ENCODE results near the gene NCAPH2.
"Not testable (repeated sequence)": the region's sequence is repeated elsewhere in the genome, so short reads cannot be mapped to it uniquely, and the experiment has no call there.

NCAPH2 gene

DNA sequence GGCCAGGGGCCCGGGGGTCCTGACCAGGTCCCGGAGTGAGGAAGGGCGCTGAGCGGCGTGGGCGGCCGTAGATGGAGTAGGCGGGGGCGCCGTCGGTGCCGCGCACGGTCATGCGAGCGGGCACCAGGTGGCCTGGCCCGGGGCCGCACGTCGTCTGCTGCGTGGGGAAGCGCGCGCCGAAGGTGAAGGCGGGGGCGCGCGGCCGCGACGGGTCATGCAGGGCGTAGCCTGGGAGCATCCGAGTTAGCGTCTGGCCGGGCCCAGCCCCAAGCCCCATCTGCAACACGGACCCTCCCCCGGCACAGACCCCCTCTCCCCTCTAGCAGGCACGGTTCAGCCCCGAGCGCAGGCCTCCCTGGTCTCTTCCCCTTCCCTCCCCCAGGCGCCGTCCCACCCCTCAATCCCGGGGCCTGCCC lies 23.5 kb downstream of the NCAPH2 start:
- peak; percentile 85 for DNase-seq

DNA sequence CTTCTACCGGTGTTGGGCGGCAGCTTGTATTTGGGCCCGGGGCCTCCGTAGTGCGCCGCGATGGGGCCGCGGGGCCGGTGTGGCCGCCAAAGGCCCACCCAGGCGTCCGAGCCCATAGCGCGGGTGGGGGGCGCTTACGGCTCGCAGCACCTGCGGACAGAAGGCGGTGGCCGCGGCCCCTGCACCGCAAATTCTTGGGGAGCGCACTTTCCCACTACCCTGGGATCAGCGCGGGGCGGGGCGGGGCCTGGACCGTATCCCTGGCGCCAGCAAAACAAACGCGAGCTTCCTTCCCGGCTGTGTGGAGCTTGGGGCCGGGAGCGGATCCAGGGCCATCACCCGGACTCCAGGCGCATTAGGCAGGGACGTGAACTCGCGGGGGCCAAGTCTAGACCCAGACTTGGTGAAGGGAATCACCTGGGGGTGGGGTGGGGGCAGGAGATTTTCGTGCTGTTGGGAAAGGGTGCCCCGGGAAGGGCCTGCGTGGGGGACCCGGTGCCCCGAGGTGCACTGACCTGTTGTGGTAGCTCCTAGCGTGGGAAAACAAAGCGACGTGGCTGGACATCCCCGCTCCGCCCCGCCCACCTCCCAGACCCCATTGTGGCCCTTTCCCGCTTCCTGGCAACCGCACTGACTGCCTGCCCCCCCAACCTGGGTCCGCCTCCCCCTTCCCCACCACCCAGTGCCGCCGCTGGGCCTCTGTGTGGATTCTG lies 24.1 kb downstream of the NCAPH2 start:
- peak; percentile 42 for DNase-seq

DNA sequence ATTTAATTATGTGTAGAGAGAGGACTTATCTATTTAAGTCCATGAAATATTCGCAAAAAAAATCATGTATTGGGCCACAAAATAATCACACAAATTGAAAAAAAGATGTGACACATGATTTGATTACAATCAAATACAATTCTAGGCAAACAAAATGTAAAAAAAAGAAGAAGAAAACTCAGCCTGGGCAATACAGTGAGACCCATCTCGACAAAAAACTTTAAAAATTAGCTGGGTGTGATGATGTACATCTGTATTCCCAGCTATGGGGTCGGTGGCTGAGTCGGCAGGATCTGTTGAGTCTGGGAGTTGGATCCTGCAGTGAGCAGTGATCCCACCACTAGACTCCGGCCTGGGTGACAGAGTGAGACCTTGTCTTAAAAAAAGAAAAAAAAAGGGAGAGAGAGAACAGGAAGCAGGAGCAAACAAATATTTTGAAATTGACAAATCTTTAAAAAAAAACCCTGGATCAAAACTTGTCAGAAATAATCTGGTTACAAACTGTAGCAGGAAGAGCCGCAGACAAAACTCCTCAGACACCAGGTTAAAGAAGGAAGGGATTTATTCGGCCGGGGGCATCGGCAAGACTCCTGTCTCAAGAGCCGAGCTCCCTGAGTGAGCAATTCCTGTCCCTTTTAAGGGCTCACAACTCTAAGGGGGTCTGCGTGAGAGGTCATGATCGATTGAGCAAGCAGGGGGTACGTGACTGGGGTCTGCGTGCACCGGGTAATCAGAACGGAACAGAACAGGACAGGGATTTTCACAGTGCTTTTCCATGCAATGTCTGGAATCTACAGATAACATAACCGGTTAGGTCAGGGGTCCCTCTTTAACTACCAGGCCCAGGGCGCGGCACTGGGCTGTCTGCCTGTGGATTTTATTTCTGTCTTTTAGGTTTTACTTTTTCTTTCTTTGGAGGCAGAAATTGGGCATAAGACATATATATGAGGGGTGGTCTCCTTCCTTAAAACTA lies 25.1 kb downstream of the NCAPH2 start:
- DNase-seq, result no peak

DNA sequence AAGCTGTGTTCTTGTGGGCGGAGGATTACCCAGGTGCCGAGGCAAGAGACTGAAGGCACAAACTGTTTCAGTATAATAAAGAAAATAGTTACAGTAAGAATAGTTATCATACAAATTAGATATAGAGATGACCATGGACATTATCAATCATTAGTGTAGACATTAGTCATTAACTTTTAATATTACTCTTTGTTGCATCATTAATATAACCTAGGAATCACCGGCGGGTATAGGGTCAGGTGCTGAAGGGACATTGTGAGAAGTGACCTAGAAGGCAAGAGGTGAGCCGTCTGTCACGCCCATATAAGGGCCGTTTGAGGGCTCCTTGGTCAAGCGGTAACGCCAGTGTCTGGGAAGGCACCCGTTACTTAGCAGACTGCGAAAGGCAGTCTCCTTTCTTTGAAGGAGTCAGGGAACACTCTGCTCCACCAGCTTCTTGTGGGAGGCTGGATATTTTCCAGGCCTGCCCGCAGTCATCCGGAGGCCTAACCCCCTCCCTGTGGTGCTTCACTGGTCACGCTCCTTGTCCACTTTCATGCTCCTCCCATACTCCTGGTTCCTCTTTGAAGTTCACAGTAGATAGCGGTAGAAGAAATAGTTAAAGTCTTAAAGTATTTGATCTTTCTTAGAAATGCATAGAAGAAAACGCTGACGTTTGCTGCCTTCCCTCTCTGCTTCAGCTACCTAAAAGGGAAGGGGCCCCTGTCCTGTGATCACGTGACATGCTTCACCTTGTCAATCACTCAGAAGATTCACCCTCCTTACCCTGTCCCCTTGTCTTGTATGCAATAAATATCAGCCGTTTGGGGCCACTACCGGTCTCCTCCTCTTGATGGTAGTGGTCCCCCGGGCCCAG lies 26.1 kb downstream of the NCAPH2 start:
- not testable (repeated sequence) for DNase-seq

DNA sequence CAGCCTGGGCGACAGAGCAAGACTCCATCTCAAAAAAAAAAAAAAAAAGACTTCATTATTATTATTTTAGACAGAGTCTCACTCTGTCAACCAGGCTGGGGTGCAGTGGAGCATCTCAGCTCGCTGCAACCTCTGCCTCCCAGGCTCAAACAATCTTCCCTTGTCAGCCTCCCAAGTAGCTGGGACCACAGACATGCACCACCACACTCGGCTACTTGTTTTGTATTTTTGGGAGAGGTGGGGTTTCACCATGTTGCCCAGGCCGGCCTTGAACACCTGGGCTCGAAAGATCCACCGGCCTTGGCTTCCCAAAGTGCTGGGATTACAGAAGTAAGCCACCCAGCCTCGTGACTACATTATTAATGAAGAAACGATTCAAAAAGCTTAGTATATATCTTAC lies 27.1 kb downstream of the NCAPH2 start:
- DNase-seq, result no peak

DNA sequence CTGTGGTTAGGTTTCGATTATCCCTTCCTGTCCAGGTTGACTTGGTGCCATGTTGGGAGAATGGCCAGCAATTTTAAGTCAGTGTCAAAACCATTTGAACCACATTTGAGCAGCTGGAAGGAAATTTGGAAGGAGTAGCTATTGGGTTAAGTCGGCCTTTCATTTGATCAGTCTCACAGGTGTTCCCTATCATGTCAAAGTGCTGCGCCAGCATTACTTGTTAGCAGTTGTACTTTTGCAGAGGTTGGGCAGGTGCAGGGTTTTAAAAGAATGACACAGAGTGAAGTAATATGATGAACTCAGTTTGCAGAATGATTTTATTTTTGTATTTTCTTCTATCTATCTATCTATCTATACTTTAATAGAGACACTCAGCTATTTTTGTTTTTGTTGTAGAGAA lies 28.2 kb downstream of the NCAPH2 start:
- no peak for DNase-seq

DNA sequence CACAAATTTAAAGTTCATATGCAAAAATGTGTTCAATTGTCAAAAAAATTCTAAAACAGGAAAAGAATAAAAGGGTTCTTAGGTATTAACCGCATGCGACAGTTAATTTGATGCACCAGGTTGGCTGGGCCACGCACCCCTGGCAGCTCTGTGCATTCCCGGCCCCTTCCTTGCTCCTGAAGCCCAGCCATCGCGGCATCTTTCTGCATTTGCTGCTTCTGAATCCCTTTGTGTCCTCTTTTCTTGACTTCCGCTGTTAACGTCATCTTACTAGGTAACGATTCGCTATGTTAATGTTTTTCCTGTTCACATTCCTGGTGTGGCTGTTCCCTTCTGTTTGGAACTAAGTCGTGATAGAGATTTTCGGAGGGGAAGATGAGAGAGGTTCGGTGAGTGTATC lies 29.7 kb downstream of the NCAPH2 start:
- DNase-seq, result no peak

DNA sequence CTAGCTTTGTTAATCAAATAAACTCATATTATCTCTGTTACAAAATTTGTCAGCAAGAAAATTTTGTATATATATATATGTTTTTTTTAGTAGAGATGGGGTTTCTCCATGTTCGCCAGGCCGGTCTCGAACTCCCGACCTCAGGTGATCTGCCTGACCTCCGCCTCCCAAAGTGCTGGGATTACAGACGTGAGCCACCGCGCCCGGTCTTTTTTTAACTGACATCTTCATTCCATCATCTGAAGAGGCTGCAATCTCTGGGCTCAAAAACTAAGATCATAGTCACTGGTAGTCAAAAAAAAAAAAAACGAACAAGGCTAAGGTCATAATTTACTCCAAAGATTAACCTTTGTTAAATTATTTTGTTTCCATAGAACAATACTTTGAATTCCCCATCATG lies 32.4 kb downstream of the NCAPH2 start:
- DNase-seq, result no peak

DNA sequence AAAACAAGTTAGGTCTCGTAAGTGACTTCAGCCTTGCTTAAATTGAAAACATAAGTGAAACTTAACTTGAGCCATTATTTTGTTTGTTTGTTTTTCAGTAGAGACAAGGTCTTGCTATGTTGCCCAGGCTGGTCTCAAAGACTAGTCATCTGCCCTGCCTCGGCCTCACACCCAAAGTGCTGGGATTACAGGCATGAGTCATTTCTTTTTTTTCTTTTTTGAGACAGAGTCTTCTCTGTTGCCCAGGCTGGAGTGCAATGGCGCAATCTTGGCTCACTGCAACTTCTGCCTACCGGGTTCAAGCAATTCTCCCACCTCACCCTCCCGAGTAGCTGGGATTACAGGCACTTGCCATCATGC lies 33.6 kb downstream of the NCAPH2 start:
- DNase-seq, result peak; percentile 63

DNA sequence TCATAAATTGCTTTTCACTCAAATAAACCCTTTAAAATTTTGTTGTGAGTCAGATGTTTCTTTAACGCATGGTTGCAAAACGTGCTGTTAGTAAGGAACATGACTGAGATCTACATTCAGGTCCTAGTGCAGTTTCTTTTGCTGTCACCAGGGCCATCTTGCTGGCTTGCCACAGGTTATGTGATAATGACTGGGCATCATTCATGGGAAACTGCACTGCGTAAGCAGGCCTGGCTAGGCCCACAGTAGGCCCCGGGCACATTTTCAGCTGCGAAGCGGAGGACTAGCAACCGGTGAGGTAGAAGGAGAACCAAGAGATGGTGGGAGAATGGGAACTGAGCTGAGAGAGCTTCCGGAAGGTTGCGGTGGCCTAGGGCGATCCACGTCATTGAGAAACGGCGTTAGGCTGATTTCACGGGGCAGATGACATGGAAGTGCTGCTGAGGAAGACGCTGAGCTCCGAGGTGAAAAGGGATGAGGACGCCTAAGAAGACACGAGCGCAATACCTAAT lies 34.4 kb downstream of the NCAPH2 start:
- DNase-seq, result peak; percentile 76

DNA sequence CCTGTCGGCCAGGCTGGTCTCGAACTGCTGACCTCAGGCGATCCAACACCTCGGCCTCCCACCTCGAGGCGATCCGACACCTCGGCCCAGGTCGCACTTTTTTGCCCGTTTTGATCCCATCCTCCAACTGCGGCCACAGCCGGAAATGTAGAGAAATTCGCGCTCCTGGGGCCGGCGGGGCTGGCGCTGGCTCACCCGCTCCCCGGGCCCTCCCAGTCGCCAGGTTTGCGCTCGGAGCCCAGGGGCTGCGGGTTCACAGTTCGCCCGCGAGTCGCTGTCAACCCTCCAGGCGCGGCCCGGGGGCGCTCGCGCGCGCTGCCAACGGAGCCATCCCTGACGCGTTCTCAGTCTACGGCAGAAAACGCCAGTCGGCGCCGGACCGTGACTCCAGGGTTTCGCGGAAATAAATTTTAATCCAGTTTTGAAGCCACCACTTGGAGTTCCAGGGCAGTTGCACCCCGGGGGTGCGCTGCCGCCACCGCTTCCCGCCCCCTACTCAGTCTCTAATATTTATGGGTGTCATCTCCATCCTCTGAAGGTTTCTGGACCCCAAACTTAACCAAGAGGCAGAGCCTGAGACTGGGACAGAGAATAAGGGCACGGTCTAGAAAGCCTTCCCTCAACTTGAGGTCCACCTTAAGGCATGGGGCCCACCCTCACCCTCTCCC lies 36.2 kb downstream of the NCAPH2 start:
- DNase-seq, result peak; percentile 92

DNA sequence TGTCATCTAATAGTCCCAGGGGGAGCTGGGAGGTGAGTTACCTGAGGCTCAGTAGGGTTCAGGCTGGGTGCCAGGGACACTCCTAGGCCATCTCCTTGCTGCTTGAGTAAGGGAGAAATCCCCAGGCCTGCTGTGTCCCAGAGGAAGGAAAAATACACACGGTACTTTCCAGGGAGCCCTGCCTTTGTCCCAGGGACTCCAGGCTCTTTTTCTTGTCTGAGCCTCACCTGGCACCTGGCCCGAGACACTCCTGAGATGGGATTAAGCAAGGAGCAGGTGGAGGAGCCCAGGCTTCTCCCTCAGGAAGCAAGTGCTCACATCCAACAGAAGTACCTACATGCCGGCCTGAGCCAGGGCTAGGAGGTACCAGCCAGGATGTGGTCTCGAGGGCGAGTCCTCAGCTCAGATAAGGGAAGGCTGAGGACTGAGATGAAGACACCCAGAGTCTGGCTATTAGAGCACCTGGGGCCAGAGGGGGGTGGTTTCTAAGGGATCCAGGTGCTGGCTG lies 36.8 kb downstream of the NCAPH2 start:
- DNase-seq, result peak; percentile 40

DNA sequence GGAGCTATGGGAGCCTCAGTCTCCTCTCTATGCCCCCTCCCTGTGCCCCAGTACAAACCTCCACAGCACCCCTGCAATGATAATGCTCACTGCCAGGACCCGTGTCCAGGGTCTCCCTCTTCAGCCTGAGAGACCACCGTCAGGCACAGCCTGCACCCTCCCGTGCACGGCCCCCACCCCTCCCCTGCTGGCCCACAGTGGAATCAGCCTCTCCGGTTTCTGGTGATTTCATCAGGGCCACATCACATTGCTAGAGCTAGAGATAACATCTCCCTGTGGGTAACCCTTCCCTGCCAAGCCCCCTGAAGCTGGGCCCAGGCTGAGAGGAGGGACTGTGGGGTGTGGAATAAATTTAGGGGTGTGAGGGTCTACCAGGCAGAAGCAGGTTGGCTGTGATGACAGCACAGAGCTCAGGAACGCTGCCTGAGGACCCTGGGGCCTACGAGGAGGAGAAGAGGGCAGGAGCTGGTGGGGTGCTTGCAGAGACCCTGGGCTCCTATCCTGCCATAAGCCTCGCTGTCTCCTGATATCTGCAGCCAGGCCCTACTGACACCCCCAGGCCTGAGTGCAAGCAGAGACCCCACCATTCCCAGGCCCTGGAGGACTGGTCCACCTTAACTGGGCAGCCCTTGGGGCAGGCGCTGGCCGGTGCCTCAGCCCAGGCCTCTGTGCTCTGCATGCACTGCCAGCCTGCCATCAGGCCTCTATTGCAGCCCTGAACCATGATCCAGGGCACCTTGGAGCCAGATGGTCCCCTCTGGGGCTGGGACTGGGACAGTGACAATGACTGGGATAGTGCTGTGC lies 37.7 kb downstream of the NCAPH2 start, which contains the start of gene KLHDC7B:
Gene KLHDC7B, plus strand, starts transcription at position 378 of the 804 bp plus-strand sequence. Its CDS starts 345 bp downstream, at position 723.
- DNase-seq, result peak; percentile 54

DNA sequence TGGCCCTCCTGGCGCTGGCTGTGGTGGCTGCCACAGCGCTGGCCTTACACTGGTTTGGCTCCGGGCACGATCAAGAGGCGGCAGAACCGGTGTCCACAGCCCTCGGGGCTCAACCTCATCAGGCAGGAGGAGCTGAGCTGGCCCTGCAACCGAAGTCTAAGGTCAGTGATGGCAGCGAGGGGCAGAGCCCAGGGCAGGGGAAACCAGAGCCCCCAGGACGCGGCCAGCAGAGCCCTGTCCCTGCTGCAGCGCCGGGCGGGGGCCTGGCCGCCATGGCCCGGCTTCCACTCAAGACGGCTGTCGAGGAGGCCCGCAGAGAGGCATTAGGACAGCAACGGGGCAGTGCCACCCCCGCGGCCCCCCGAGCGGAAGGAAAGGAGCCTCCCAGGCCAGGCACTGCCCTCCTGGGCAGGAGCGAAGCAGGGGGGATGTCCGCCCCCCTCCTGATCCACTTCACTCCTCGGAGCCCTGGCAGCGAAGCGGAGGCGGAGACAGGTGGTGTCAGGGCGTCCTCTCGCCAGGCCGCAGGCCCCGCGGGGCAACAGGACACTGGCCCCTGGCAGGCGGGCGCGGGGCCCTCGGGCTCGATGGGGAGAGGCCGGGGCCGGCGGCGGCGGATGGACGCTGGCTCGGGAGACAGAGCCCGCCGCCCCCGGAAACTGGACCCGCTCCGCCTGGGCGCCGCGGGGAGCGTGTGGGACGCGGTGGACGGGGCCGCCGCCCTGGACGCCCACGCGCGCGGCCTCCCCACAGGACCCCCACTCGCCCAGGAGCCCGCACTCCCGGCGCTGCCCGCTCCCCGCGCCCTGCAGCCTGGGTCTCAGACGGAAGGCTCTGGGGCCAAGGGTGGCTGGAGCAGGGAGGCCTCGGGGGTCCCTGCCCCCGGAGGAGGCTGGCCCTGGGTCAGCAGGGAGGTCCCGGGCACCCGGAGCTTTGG lies 38.6 kb downstream of the NCAPH2 start:
- DNase-seq, result no peak

DNA sequence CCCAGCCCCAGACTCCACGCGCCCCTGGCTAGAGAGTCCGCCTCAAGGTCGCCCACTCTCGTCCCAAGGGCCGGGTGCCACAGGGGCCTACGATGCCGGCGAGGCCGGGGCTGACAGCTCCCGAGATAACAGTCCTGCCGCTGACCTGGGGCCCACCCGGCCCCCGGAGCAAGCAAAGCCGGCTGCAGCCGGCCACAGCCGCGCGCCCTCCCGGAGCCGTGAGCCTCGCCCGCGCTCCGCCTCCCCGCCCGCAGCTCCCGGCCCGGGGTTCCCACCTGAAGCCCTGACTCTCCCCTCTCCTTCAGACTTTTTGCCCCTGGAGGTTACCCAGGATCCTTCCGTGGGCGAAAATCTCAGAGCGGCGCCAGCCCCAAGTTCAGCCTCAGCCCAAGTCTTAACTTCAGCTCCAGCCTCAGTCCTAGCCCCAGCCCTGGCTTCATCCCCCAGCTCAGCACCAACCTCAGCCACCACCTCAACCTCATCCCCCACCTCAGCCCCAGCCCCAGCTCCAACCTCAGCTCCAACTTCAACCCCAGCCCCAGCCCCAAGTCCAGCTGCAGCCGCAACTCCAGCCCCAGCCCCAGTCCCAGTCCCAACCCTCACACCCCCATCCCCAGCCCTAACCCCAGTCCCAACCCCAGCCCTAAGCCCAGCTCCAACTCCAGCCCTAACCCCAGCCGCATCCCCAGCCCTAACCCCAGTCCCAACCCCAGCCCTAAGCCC lies 39.4 kb downstream of the NCAPH2 start:
- no peak for DNase-seq

DNA sequence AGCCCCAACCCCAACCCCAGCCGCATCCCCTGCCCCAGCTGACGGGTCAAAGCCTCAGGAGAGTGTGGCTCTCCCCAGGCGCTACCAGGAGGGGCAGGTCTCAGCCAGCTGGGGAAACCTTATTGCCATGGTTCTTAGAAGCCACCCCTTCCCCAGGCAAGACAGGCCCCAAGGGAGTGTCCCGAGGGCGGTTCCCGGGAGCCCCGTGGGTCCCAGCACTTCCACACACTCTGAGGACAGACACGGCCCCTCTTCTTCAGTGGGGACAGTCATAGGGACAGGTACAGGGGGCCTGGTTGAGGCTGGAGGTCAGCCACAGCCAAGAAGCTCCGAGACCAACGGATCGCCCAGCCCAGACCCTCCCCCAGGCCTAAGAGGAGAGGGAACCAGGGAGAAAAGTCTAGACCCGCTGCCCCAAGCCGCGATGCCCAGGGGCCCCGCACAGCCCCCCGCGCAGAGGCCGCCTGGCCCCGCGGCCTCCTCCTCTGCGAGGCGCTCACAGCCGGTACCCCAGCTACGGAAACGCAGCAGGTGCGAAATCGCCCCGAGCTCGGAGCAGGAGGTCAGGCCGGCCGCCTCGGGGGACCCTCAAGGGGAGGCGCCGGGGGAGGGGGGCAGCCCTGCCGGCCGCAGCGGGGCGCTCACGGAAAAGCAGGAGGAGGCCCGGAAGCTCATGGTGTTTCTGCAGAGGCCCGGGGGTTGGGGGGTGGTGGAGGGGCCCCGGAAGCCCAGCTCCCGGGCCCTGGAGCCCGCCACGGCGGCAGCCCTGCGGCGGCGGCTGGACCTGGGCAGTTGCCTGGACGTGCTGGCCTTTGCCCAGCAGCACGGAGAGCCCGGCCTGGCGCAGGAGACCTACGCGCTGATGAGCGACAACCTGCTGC lies 40.3 kb downstream of the NCAPH2 start:
- peak; percentile 63 for DNase-seq

DNA sequence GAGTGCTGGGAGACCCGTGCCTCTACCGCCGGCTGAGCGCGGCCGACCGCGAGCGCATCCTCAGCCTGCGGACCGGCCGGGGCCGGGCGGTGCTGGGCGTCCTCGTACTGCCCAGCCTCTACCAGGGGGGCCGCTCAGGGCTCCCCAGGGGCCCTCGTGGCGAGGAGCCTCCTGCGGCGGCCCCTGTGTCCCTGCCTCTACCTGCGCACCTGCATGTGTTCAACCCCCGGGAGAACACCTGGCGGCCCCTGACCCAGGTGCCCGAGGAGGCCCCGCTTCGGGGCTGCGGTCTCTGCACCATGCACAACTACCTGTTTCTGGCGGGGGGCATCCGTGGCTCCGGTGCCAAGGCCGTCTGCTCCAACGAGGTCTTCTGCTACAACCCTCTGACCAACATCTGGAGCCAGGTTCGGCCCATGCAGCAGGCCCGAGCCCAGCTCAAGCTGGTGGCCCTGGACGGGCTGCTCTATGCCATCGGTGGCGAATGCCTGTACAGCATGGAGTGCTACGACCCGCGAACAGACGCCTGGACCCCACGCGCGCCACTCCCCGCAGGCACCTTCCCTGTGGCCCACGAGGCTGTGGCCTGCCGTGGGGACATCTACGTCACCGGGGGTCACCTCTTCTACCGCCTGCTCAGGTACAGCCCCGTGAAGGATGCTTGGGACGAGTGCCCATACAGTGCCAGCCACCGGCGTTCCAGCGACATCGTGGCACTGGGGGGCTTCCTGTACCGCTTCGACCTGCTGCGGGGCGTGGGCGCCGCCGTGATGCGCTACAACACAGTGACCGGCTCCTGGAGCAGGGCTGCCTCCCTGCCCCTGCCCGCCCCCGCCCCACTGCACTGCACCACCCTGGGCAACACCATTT lies 41.1 kb downstream of the NCAPH2 start:
- DNase-seq, result no peak
